Fibroblast of the aortic adventitia (primary cell): ENCODE data around the gene GPR139. TPM values are rescaled to one million over a fixed set of nuclear protein-coding genes. Genes with fewer than 3 reads are reported as not detected.

Experiments
- DNase-seq: peaks from one replicate; pipeline ENCODE4 v3.0.0-alpha.2; 2010; ENCODE audit warnings: low read depth
- H3K4me3 ChIP-seq: 2 replicates; pipeline ENCODE4 v1.5.1; 2011; ENCODE audit warnings: low read depth, mild to moderate bottlenecking, control low read depth, low read length, moderate library complexity
- CTCF ChIP-seq: IDR thresholded peaks from 2 replicates; pipeline ENCODE4 v1.5.1; 2011; ENCODE audit warnings: mild to moderate bottlenecking, low read length, control low read depth, inconsistent platforms; ENCODE audit not compliant: insufficient read depth
- total RNA-seq: library from RNA; depleted of rRNA; stranded (reverse); fragments of >200 nt; gene quantifications from 2 replicates; pipeline ENCODE4 v1.2.3, GENCODE V29; 2012; ENCODE audit warnings: low replicate concordance

GPR139 gene
- total RNA-seq, 1 donor = not detected

DNA sequence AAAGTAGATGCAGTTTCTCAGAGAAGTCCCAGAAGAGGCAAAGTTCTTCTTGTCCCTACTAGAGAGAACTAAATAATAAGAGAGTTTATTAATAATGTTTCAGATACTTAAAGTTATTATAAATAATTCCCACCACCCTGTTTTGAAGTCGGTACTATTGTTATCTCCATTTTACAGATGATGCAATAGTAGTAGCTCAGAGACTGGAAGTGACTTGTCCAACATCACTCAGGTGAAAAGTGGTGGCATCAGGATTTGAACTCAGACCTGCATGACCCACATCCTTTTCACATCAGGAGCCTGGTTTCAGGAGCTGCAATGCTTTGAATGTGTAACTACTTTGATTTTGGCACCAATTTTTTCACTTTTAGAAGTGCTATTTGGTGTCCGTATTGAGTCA lies 52.7 kb downstream of the GPR139 start:
- no peak for DNase-seq
- TF ChIP-seq CTCF = no peak
- no peak overlapping the region for H3K4me3 ChIP-seq

DNA sequence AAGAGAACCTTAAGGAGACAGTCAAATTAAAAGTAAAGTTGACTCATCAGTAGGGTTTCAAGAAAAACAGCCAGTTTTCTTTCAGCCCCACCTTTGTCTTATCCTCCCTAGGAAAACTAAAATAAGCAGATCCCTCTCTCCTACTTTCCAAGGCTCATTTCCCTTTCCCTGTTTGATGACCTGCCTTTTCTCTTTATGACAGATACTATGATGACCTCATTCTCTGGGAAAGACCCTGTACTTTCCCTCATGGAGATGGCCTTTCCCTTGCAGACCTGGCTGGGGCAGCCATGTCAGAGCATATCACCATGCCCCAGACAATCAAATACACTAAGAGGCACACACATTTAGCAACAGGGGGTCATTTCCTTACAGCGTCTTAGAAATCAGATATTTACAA lies 53.6 kb downstream of the GPR139 start:
- TF ChIP-seq CTCF = no peak
- H3K4me3 ChIP-seq = no peak overlapping the region
- no peak for DNase-seq

- DNase-seq = no peak
- H3K4me3 ChIP-seq = no peak overlapping the region
- TF ChIP-seq CTCF = no peak
Observed at GRCh38 chr16:20016234-20016633, 57.5 kb downstream of the GPR139 start.

DNA sequence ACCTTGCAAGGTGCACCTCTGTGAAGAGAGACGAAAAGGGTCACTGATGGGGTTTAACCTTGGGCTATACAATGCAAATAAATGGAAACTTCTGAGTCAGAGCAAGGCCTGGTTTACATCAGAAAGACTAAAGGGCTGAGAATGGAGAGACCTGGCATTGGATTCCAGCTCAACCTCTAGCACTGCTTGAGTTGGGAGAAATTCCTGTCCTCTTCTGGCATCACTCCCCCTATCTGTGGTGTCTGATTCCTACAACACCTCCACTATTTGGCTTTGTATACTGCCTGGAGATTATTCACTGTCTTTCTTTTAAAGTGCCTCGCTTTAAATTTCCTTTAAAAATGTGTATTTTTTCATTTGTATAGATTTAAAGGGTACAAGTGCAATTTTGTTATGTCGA lies 68.8 kb downstream of the GPR139 start:
- H3K4me3 ChIP-seq = no peak overlapping the region
- no peak for TF ChIP-seq CTCF
- no peak for DNase-seq

DNA sequence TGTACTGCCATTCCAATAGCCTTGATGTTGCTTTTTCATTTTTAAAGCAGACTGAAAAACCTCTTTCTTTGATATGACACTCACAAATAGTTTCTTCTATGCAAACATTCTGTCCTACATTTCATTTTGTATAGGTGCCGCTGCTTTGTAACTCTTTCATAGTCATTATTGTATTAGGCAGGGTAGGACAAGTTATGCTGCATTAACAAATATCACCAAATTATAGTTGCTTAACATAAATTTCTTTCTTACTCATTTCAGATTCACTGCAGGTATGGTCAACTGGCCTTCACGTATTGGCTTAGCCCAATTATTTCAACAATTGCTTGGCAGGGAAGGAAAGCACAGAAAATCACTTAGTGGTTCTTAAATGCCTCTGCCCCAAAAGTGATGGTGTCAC lies 70.8 kb downstream of the GPR139 start:
- H3K4me3 ChIP-seq = no peak overlapping the region
- DNase-seq = no peak
- no peak for TF ChIP-seq CTCF

- no peak for TF ChIP-seq CTCF
- no peak overlapping the region for H3K4me3 ChIP-seq
Observed at GRCh38 chr16:20001856-20002707, 71.6 kb downstream of the GPR139 start.

DNA sequence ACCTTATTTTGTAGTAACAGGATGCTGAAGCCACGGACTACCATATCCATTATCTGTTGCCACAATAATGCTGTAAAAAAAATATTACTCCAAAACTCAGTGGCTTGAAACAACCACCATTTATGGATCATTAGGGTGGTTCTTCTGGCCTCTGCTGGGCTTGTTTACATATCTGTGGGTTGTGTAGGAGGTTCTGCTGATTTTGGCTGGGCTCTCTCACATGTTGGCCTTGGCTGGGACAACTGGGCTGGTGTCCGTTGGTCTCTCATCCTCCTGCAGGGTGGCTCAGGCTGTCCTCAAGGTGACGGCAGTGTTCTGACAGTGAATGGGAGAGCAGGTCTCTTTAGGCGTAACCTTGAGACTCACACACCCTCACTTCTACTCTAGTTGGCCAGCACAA lies 76.0 kb downstream of the GPR139 start:
- no peak for DNase-seq
- H3K4me3 ChIP-seq = no peak overlapping the region

More at GRCh38 chr16:20001856-20002707, 71.6 kb downstream of the GPR139 start:
- DNase-seq = no peak

More for the DNA sequence above, 76.0 kb downstream of the GPR139 start:
- TF ChIP-seq CTCF = no peak
